ENCODE results near the gene RFX8.

GRCh38 chr2:101440127-101440738 lies 34.7 kb downstream of the RFX8 start:
- TF ChIP-seq POLR2AphosphoS5 (IDR thresholded peaks at IDR 0.05; ENCODE audit: low read depth, low read length): no peak
- no peak for TF ChIP-seq POLR2A (IDR thresholded peaks at IDR 0.05; ENCODE audit: low read depth, low read length)
- TF ChIP-seq TAF1 (IDR thresholded peaks at IDR 0.05; ENCODE audit: low read depth, low read length): no peak
- no peak for TF ChIP-seq PAX5 (IDR thresholded peaks at IDR 0.05; ENCODE audit: insufficient read depth, low read length, severe bottlenecking)

Measured in GM12891 (cell line).